HUES6 (cell line): ENCODE results near the gene ZNF8.
"Not testable (repeated sequence)": the region's sequence is repeated elsewhere in the genome, so short reads cannot be mapped to it uniquely, and the experiment has no call there.

Source experiments
- H3K27ac ChIP-seq: 2 replicates; pipeline ENCODE4 v1.7.0; 2013; ENCODE audit warnings: low read depth, mild to moderate bottlenecking, low read length, inconsistent platforms
- H3K27me3 ChIP-seq: 2 replicates; pipeline ENCODE4 v1.6.1; 2013; ENCODE audit warnings: low read length; ENCODE audit not compliant: control insufficient read depth, insufficient read depth
- H3K36me3 ChIP-seq: 2 replicates; pipeline ENCODE4 v1.6.1; 2013; ENCODE audit warnings: low read length; ENCODE audit not compliant: control insufficient read depth, insufficient read depth
- H3K4me1 ChIP-seq: 2 replicates; pipeline ENCODE4 v1.6.1; 2013; ENCODE audit warnings: low read length; ENCODE audit not compliant: control insufficient read depth, insufficient read depth
- H3K4me3 ChIP-seq: 2 replicates; pipeline ENCODE4 v1.5.1; 2013; ENCODE audit warnings: low read depth, low read length
- H3K9ac ChIP-seq: one replicate; pipeline ENCODE4 v1.6.1; 2013; ENCODE audit warnings: mild to moderate bottlenecking, low read length
- H3K9me3 ChIP-seq: 2 replicates; pipeline ENCODE4 v1.6.1; 2013; ENCODE audit warnings: low read depth, low read length; ENCODE audit not compliant: control insufficient read depth, insufficient read depth

The ZNF8 gene

GRCh38 chr19:58296104-58296503 is 17.3 kb downstream of the ZNF8 start:
- H3K9ac ChIP-seq: no peak overlapping the region

GRCh38 chr19:58300620-58301019 is 21.9 kb downstream of the ZNF8 start:
- Histone ChIP-seq H3K36me3 (peaks cover 53% of the 10 kb centered on the region), H3K9ac (no peak overlapping the region), H3K27ac (no peak overlapping the region), H3K9me3 (no peaks in the 10 kb centered on the region), H3K4me3 (no peak overlapping the region), H3K4me1 (no peaks in the 10 kb centered on the region), H3K27me3 (no peaks in the 10 kb centered on the region)

More at GRCh38 chr19:58296104-58296503, 17.3 kb downstream of the ZNF8 start:
- Histone ChIP-seq H3K27ac (no peak overlapping the region), H3K4me3 (no peak overlapping the region), H3K9me3 (peaks cover 25% of the 10 kb centered on the region), H3K4me1 (no peaks in the 10 kb centered on the region), H3K27me3 (no peaks in the 10 kb centered on the region), H3K36me3 (peaks cover 93% of the 10 kb centered on the region)

- H3K27ac ChIP-seq: no peak overlapping the region
- no peak overlapping the region for H3K9ac ChIP-seq
- H3K4me3 ChIP-seq: peak overlapping the region; percentile 92
- H3K4me1 ChIP-seq: no peaks in the 10 kb centered on the region
- no peaks in the 10 kb centered on the region for H3K27me3 ChIP-seq
- H3K36me3 ChIP-seq: peaks cover 44% of the 10 kb centered on the region
- no peaks in the 10 kb centered on the region for H3K9me3 ChIP-seq
Observed at GRCh38 chr19:58304255-58304654, 25.5 kb downstream of the ZNF8 start.

GRCh38 chr19:58304748-58305064 is 26.0 kb downstream of the ZNF8 start:
- Histone ChIP-seq H3K27ac (no peak overlapping the region), H3K4me3 (peak overlapping the region; percentile 92), H3K36me3 (peaks cover 43% of the 10 kb centered on the region), H3K9me3 (no peaks in the 10 kb centered on the region), H3K9ac (no peak overlapping the region), H3K4me1 (no peaks in the 10 kb centered on the region), H3K27me3 (no peaks in the 10 kb centered on the region)

- Histone ChIP-seq H3K27ac (no peak within 1 kb of the TSS), H3K9ac (peak within 1 kb of the TSS; percentile 90), H3K27me3 (no peaks in the 10 kb centered on the region), H3K4me3 (peak within 1 kb of the TSS; percentile 92), H3K9me3 (no peaks in the 10 kb centered on the region), H3K4me1 (no peaks in the 10 kb centered on the region), H3K36me3 (peaks cover 37% of the 10 kb centered on the region)
Observed at GRCh38 chr19:58305065-58305931, 26.5 kb downstream of the ZNF8 start, which contains the start of gene ERVK3-1. Gene ERVK3-1, plus strand, starts transcription at chr19:58305377. Its CDS starts 6,792 bp downstream, at chr19:58312169.

- peak overlapping the region; percentile 90 for H3K9ac ChIP-seq
- H3K4me1 ChIP-seq: no peaks in the 10 kb centered on the region
- H3K27ac ChIP-seq: no peak overlapping the region
- peak overlapping the region; percentile 92 for H3K4me3 ChIP-seq
- H3K27me3 ChIP-seq: no peaks in the 10 kb centered on the region
- H3K9me3 ChIP-seq: no peaks in the 10 kb centered on the region
- H3K36me3 ChIP-seq: peaks cover 31% of the 10 kb centered on the region
Observed at GRCh38 chr19:58305932-58306323, 27.2 kb downstream of the ZNF8 start.

- H3K9ac ChIP-seq: no peak overlapping the region
- H3K9me3 ChIP-seq: no peaks in the 10 kb centered on the region
- H3K36me3 ChIP-seq: peaks cover 40% of the 10 kb centered on the region
- no peak overlapping the region for H3K4me3 ChIP-seq
- H3K27me3 ChIP-seq: no peaks in the 10 kb centered on the region
- no peaks in the 10 kb centered on the region for H3K4me1 ChIP-seq
- H3K27ac ChIP-seq: no peak overlapping the region
Observed at GRCh38 chr19:58307736-58308135, 29.0 kb downstream of the ZNF8 start.

GRCh38 chr19:58310685-58311084 is 31.9 kb downstream of the ZNF8 start:
- peaks cover 65% of the 10 kb centered on the region for H3K36me3 ChIP-seq
- not testable (repeated sequence) for H3K9me3 ChIP-seq, H3K4me1 ChIP-seq, H3K27ac ChIP-seq, H3K4me3 ChIP-seq, H3K27me3 ChIP-seq, H3K9ac ChIP-seq

GRCh38 chr19:58311345-58311865 is 32.6 kb downstream of the ZNF8 start:
- H3K9ac ChIP-seq: no peak overlapping the region
- H3K4me1 ChIP-seq: no peaks in the 10 kb centered on the region
- H3K27me3 ChIP-seq: no peaks in the 10 kb centered on the region
- H3K4me3 ChIP-seq: no peak overlapping the region
- peaks cover 69% of the 10 kb centered on the region for H3K36me3 ChIP-seq
- no peak overlapping the region for H3K27ac ChIP-seq
- H3K9me3 ChIP-seq: no peaks in the 10 kb centered on the region

- Histone ChIP-seq H3K4me3 (no peak overlapping the region), H3K27me3 (no peaks in the 10 kb centered on the region), H3K4me1 (no peaks in the 10 kb centered on the region), H3K9me3 (no peaks in the 10 kb centered on the region), H3K27ac (no peak overlapping the region), H3K9ac (no peak overlapping the region), H3K36me3 (peaks cover 45% of the 10 kb centered on the region)
Observed at GRCh38 chr19:58315580-58315979, 36.8 kb downstream of the ZNF8 start.

GRCh38 chr19:58317476-58318072 is 38.8 kb downstream of the ZNF8 start:
- no peaks in the 10 kb centered on the region for H3K27me3 ChIP-seq
- H3K4me3 ChIP-seq: no peak overlapping the region
- no peaks in the 10 kb centered on the region for H3K9me3 ChIP-seq
- no peaks in the 10 kb centered on the region for H3K4me1 ChIP-seq
- H3K36me3 ChIP-seq: peaks cover 31% of the 10 kb centered on the region
- H3K27ac ChIP-seq: no peak overlapping the region
- H3K9ac ChIP-seq: no peak overlapping the region
